A549 (cell line): Measurements from ENCODE around the gene ITGA5. TPM values are rescaled to one million over a fixed set of nuclear protein-coding genes. Genes with fewer than 3 reads are reported as not detected.

Experiments
- ATAC-seq, 2 experiments: fragments of 200-7000 bp in 1 of 2; fragments of >200 bp in 1 of 2; cut with Nextera tagmentation in 1 of 2; cut with Tn5 transposase in 1 of 2; 3 replicates each; pipeline versions ENCODE4 v1.8.0 to v1.9.1; 2018 to 2020; ENCODE audit warnings: mild to moderate bottlenecking in 1 of 2, moderate library complexity in 1 of 2
- CTCF ChIA-PET: fragments of 300-600 bp; sonication (Branson Sonifier 250); formaldehyde crosslinking; extraction: SDS; loops from one replicate; lab custom pipeline; 2021; ENCODE audit warnings: antibody characterized with exemption, inconsistent platforms; lab: Yijun Ruan, JAX
- POLR2A ChIA-PET: fragments of 350-600 bp; formaldehyde crosslinking; extraction: SDS; loops from one replicate; lab custom pipeline; 2021; ENCODE audit warnings: antibody characterized with exemption, inconsistent platforms; lab: Yijun Ruan, JAX
- DNase-seq, 2 experiments: peaks; one replicate each; pipeline versions ENCODE4 v3.0.0 to v3.0.0-alpha.2; 2011 to 2016; ENCODE audit warnings: low read depth in 1 of 2, low spot score in 1 of 2
- FAIRE-seq: peaks from 2 replicates; lab custom pipeline; 2011; peaks lifted over from hg19 to GRCh38; lab: Jason Lieb, UNC
- H3K27ac ChIP-seq, 2 experiments: fragments of >200 bp; sonication (Bioruptor Twin); formaldehyde crosslinking; 3 replicates each; pipeline ENCODE4 v1.5.1; 2016 to 2017
- H3K4me1 ChIP-seq: fragments of >200 bp; sonication (Bioruptor Twin); formaldehyde crosslinking; 3 replicates; pipeline ENCODE4 v1.6.1; 2016
- H3K4me2 ChIP-seq: fragments of >200 bp; sonication (Bioruptor Twin); formaldehyde crosslinking; 3 replicates; pipeline ENCODE4 v1.6.1; 2016
- H3K4me3 ChIP-seq: fragments of >200 bp; sonication (Bioruptor Twin); formaldehyde crosslinking; 3 replicates; pipeline ENCODE4 v1.5.1; 2016
- H3K9me3 ChIP-seq: fragments of >200 bp; sonication (Bioruptor Twin); formaldehyde crosslinking; 3 replicates; pipeline ENCODE4 v1.6.1; 2016
- CHD4 ChIP-seq: fragments of 200-600 bp; sonication (generic); IDR thresholded peaks from 2 replicates; pipeline ENCODE4 v1.6.1; 2016; ENCODE audit warnings: antibody characterized with exemption, mild to moderate bottlenecking, borderline replicate concordance
- EP300 ChIP-seq, 2 experiments: fragments of >200 bp; sonication (Bioruptor Twin); formaldehyde crosslinking; IDR thresholded peaks; 2 replicates in 1 of 2; 3 replicates in 1 of 2; pipeline ENCODE4 v1.6.1; 2016 to 2017
- FOXS1 ChIP-seq: fragments of 250-450 bp; sonication (Bioruptor Pico); IDR thresholded peaks from 2 replicates; pipeline ENCODE4 v1.5.0; 2020; ENCODE audit warnings: mild to moderate bottlenecking, moderate library complexity
- JUNB ChIP-seq: fragments of >200 bp; sonication (Bioruptor Twin); formaldehyde crosslinking; IDR thresholded peaks from 2 replicates; pipeline ENCODE4 v1.6.1; 2016
- MAX ChIP-seq: IDR thresholded peaks from 2 replicates; pipeline ENCODE4 v1.6.1; 2012
- MAZ ChIP-seq: fragments of 150-350 bp; IDR thresholded peaks from 2 replicates; pipeline ENCODE4 v1.6.1; 2014; ENCODE audit warnings: antibody characterized with exemption, low read depth, low read length, borderline replicate concordance
- MYC ChIP-seq: IDR thresholded peaks from 2 replicates; pipeline ENCODE4 v1.6.1; 2012; ENCODE audit warnings: mild to moderate bottlenecking, inconsistent platforms, low read length, improper control_type of control experiment, borderline replicate concordance
- NPAS2 ChIP-seq: fragments of 250-450 bp; sonication (Bioruptor Pico); IDR thresholded peaks from 2 replicates; pipeline ENCODE4 v1.8.0; 2022; ENCODE audit warnings: mild to moderate bottlenecking, moderate library complexity, borderline replicate concordance
- PHF8 ChIP-seq: fragments of 200-600 bp; sonication (generic); IDR thresholded peaks from 2 replicates; pipeline ENCODE4 v1.6.1; 2016; ENCODE audit warnings: low read depth, mild to moderate bottlenecking, antibody characterized with exemption, moderate library complexity, borderline replicate concordance
- RAD21 ChIP-seq, 2 experiments: fragments of >200 bp in 1 of 2; sonication (Bioruptor Twin) in 1 of 2; formaldehyde crosslinking in 1 of 2; IDR thresholded peaks in 1 of 2; conservative IDR thresholded peaks in 1 of 2; 2 replicates in 1 of 2; 3 replicates in 1 of 2; pipeline ENCODE4 v1.6.1; 2012 to 2018; ENCODE audit warnings: inconsistent platforms in 1 of 2
- RCOR1 ChIP-seq: fragments of 150-350 bp; IDR thresholded peaks from 2 replicates; pipeline ENCODE4 v1.6.1; 2014; ENCODE audit warnings: antibody characterized with exemption, low read length, low read depth
- RFX5 ChIP-seq: fragments of 450-650 bp; IDR thresholded peaks from 2 replicates; pipeline ENCODE4 v1.7.1; 2014; ENCODE audit warnings: antibody characterized with exemption, mild to moderate bottlenecking, moderate library complexity
- RNF2 ChIP-seq: fragments of 200-600 bp; sonication (generic); IDR thresholded peaks from 2 replicates; pipeline ENCODE4 v1.6.1; 2016; ENCODE audit warnings: low read depth, mild to moderate bottlenecking, antibody characterized with exemption, moderate library complexity, borderline replicate concordance
- SMC3 ChIP-seq: fragments of >200 bp; sonication (Bioruptor Twin); formaldehyde crosslinking; IDR thresholded peaks from 3 replicates; pipeline ENCODE4 v1.6.1; 2018; ENCODE audit warnings: inconsistent platforms
- ZFP36 ChIP-seq: fragments of 450-650 bp; IDR thresholded peaks from 2 replicates; pipeline ENCODE4 v1.6.1; 2014; ENCODE audit warnings: borderline replicate concordance; ENCODE audit not compliant: partially characterized antibody
- WGBS: methylation state at CpG from one replicate; pipeline ENCODE4 v1.1.6; 2017; ENCODE audit errors: missing lambda C conversion rate; 5-methylcytosine and 5-hydroxymethylcytosine counted together
- polyA plus RNA-seq, 4 experiments: library from polyadenylated mRNA; depleted of rRNA in 3 of 4; stranded (reverse); fragments of >200 nt; fragmentation: RNase III in 1 of 4; extraction: RNeasy Plus Mini Kit Qiagen cat#74134 plus additional on column Dnase treatment in 1 of 4; gene quantifications; 2 replicates in 3 of 4; 3 replicates in 1 of 4; pipeline ENCODE4 v1.2.3, GENCODE V29; 2011 to 2017
- TF ChIP-seq, protein P1 (sequence below): fragments of >200 bp; sonication (Bioruptor Twin); formaldehyde crosslinking; IDR thresholded peaks from 3 replicates; pipeline ENCODE4 v1.5.1; 2016
- TF ChIP-seq, protein P2 (sequence below): IDR thresholded peaks from 2 replicates; pipeline ENCODE4 v1.6.1; 2012; ENCODE audit warnings: low read depth, borderline replicate concordance
- TF ChIP-seq, protein P3 (sequence below): fragments of >200 bp; sonication (Bioruptor Twin); formaldehyde crosslinking; IDR thresholded peaks from 3 replicates; pipeline ENCODE4 v1.6.1; 2016

ITGA5 gene
- polyA plus RNA-seq, 2 of the 4 experiments (the other 2 are of a cell fraction): 27.2 to 31.7 TPM

GRCh38 chr12:54370171-54370730, 48.8 kb downstream of the ITGA5 start:
- no peak for FAIRE-seq
- DNase-seq: peak; percentile 90 to 92
- peaks cover 65% of the 10 kb centered on the region for H3K4me1 ChIP-seq

DNA sequence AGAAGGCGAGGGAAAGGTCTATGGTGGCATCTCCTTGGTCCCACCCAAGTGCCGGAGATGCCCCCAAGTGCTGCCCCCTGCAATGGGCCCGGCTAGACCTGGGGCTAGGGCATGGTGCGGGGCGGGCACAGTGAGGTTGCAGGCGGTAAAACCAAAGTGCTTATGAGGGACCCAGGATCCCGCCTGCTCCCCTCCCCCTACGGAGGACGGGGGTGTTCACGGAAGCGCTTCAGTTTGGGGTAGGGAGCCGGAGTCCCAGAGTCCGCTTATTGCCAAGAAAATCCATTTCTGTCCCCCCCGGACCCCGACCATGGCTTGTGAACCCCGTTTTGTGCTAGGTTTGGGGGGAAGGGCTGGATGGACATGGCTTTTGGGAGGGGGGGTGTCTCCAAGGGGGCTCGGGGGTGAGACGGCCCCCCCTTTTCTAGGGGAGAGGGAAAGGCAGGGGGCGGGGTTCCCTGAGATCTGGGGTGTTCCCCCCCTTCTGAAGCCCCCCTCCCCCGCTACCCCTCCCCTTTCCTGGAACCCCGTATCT, 49.4 kb downstream of the ITGA5 start:
- TF ChIP-seq CHD4 (no peak), JUNB (no peak), ZFP36 (no peak), RFX5 (no peak), RCOR1 (no peak), RNF2 (no peak), EP300 (IDR thresholded peaks at IDR 0.05) (no peak), NPAS2 (CRISPR knock-in tag) (no peak), PHF8 (no peak)
- ChIA-PET CTCF (interaction anchor here (1.0 to 3.5 kb wide), 24 partner anchors 9 to 155 kb away, joined by 3 to 146 read pairs (median 6); partner anchors contain the start of gene COPZ1), POLR2A (interaction anchor here (0.7 to 1.1 kb wide), 3 partner anchors 9 to 11 kb away, joined by 3 to 10 read pairs (median 3); no protein-coding TSS in a partner anchor)
- 54% methylated on average over 16 of the region's 21 CpGs for WGBS
- peak in 1 of 2 experiments; percentile 20; a peak in 3 of 6 replicates for ATAC-seq
- Histone ChIP-seq H3K4me2 (peak overlapping the region; percentile 93), H3K9me3 (no peaks in the 10 kb centered on the region), H3K4me1 (peaks cover 59% of the 10 kb centered on the region), H3K27ac (peak overlapping the region; percentile 50 to 88), H3K4me3 (peak overlapping the region; percentile 47)
- DNase-seq: no peak
- no peak for FAIRE-seq

More at GRCh38 chr12:54370171-54370730, 48.8 kb downstream of the ITGA5 start:
- peak; percentile 77 to 89 for ATAC-seq
- WGBS: 13% methylated on average over 25 of the region's 44 CpGs
- CTCF ChIA-PET: interaction anchor here (0.7 to 3.5 kb wide), 43 partner anchors 9 to 365 kb away, joined by 3 to 146 read pairs (median 5); partner anchors contain the start of gene COPZ1
- POLR2A ChIA-PET: interaction anchor here (0.7 to 1.1 kb wide), 3 partner anchors 9 to 11 kb away, joined by 3 to 10 read pairs (median 3); no protein-coding TSS in a partner anchor
- Histone ChIP-seq H3K4me3 (peak overlapping the region; percentile 47), H3K9me3 (no peaks in the 10 kb centered on the region), H3K4me2 (peak overlapping the region; percentile 93), H3K27ac (peak overlapping the region; percentile 50 to 88)
- TF ChIP-seq MYC (peak; percentile 70; the same call in 1 of the 2 replicates), SMC3 (peak; percentile 84), MAX (peak; percentile 90), EP300 (IDR thresholded peaks at IDR 0.05) (no peak), MAZ (0 out of 2 replicates have a peak, but pooled peaks have one; percentile 54), RAD21 (conservative IDR thresholded peaks at IDR 0.05 in 1 of 2, IDR thresholded peaks at IDR 0.05 in 1 of 2) (peak; percentile 56 to 71), FOXS1 (CRISPR knock-in tag) (no peak)
- TF ChIP-seq, protein P1, sequence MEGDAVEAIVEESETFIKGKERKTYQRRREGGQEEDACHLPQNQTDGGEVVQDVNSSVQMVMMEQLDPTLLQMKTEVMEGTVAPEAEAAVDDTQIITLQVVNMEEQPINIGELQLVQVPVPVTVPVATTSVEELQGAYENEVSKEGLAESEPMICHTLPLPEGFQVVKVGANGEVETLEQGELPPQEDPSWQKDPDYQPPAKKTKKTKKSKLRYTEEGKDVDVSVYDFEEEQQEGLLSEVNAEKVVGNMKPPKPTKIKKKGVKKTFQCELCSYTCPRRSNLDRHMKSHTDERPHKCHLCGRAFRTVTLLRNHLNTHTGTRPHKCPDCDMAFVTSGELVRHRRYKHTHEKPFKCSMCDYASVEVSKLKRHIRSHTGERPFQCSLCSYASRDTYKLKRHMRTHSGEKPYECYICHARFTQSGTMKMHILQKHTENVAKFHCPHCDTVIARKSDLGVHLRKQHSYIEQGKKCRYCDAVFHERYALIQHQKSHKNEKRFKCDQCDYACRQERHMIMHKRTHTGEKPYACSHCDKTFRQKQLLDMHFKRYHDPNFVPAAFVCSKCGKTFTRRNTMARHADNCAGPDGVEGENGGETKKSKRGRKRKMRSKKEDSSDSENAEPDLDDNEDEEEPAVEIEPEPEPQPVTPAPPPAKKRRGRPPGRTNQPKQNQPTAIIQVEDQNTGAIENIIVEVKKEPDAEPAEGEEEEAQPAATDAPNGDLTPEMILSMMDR: peak; percentile 81
- TF ChIP-seq, protein P2, sequence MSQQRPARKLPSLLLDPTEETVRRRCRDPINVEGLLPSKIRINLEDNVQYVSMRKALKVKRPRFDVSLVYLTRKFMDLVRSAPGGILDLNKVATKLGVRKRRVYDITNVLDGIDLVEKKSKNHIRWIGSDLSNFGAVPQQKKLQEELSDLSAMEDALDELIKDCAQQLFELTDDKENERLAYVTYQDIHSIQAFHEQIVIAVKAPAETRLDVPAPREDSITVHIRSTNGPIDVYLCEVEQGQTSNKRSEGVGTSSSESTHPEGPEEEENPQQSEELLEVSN: peak; percentile 83; the same call in 1 of the 2 replicates
- TF ChIP-seq, protein P3, sequence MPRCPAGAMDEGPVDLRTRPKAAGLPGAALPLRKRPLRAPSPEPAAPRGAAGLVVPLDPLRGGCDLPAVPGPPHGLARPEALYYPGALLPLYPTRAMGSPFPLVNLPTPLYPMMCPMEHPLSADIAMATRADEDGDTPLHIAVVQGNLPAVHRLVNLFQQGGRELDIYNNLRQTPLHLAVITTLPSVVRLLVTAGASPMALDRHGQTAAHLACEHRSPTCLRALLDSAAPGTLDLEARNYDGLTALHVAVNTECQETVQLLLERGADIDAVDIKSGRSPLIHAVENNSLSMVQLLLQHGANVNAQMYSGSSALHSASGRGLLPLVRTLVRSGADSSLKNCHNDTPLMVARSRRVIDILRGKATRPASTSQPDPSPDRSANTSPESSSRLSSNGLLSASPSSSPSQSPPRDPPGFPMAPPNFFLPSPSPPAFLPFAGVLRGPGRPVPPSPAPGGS: no peak
